NCI-H2196 (cell line): ENCODE data around the gene NSD2.
"Not testable (repeated sequence)": the region's sequence is repeated elsewhere in the genome, so short reads cannot be mapped to it uniquely, and the experiment has no call there.

Experiments
- DNase-seq: peaks from one replicate; lab custom pipeline; 2025; ENCODE audit not compliant: unreplicated experiment; lab: John Stamatoyannopoulos, UW

The NSD2 gene

GRCh38 chr4:1898007-1898406 lies 26.8 kb downstream of the NSD2 start:
- DNase-seq = no peak

GRCh38 chr4:1898681-1899080 lies 27.5 kb downstream of the NSD2 start:
- DNase-seq = no peak

- DNase-seq = peak; percentile 69
Measured at GRCh38 chr4:1899149-1900086, 28.2 kb downstream of the NSD2 start.

GRCh38 chr4:1900087-1900433 lies 28.9 kb downstream of the NSD2 start:
- DNase-seq = no peak

GRCh38 chr4:1900624-1901023 lies 29.4 kb downstream of the NSD2 start:
- DNase-seq = no peak

- no peak for DNase-seq
Measured at GRCh38 chr4:1901127-1901526, 29.9 kb downstream of the NSD2 start.

- no peak for DNase-seq
Measured at GRCh38 chr4:1902243-1902642, 31.1 kb downstream of the NSD2 start.

- no peak for DNase-seq
Measured at GRCh38 chr4:1903035-1903434, 31.8 kb downstream of the NSD2 start.

GRCh38 chr4:1904042-1904441 lies 32.8 kb downstream of the NSD2 start:
- no peak for DNase-seq

- DNase-seq = peak; percentile 68
Measured at GRCh38 chr4:1907848-1908525, 36.8 kb downstream of the NSD2 start.

- DNase-seq = not testable (repeated sequence)
Measured at GRCh38 chr4:1909696-1910095, 38.5 kb downstream of the NSD2 start.

- DNase-seq = peak; percentile 35
Measured at GRCh38 chr4:1910643-1911042, 39.5 kb downstream of the NSD2 start.

GRCh38 chr4:1911316-1911715 lies 40.1 kb downstream of the NSD2 start:
- not testable (repeated sequence) for DNase-seq

GRCh38 chr4:1922821-1923220 lies 51.6 kb downstream of the NSD2 start:
- no peak for DNase-seq

GRCh38 chr4:1927675-1928074 lies 56.5 kb downstream of the NSD2 start:
- DNase-seq = no peak

GRCh38 chr4:1928356-1929239 lies 57.4 kb downstream of the NSD2 start:
- DNase-seq = no peak

- no peak for DNase-seq
Measured at GRCh38 chr4:1932736-1933135, 61.5 kb downstream of the NSD2 start.

GRCh38 chr4:1933700-1934099 lies 62.5 kb downstream of the NSD2 start:
- DNase-seq = no peak

- no peak for DNase-seq
Measured at GRCh38 chr4:1937550-1937949, 66.4 kb downstream of the NSD2 start.

GRCh38 chr4:1938027-1938426 lies 66.8 kb downstream of the NSD2 start:
- no peak for DNase-seq
